ENCODE measurements around the gene TBCA.

The TBCA gene

GRCh38 chr5:77641397-77641943 lies 134.7 kb downstream of the TBCA start:
- no peak for DNase-seq

Measured in MV-4-11 (cell line).